Loucy (cell line): ENCODE measurements around the gene WNK1.

Experiments used
- EZH2phosphoT487 ChIP-seq: fragments of 200-600 bp; IDR thresholded peaks from 2 replicates; pipeline ENCODE4 v1.6.1; 2018; ENCODE audit warnings: antibody characterized with exemption, mild to moderate bottlenecking, moderate library complexity, borderline replicate concordance
- TF ChIP-seq, protein P1 (sequence below): fragments of 200-600 bp; sonication (generic); conservative IDR thresholded peaks from 2 replicates; pipeline ENCODE4 v1.5.1; 2014; ENCODE audit warnings: mild to moderate bottlenecking, antibody characterized with exemption, low read length

DNA sequence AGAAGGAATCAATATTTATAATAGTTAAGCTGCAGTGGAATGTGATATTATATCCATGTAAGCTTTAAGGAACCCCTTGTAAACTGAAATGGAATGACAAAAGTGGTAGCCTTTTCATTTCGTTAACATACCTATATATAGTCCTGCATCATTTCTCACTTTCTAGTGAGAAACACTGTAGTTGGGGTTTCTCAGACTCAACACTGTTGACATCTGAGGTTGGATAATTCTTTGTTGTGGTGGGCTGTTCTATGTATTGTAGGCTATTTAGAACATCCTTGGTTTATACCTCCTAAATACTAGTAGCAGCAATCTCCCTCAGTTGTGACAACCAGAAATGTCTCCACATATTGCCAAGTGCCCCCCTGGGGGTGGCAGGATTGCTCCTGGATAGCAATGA is 118.0 kb downstream of the WNK1 start:
- TF ChIP-seq, protein P1, sequence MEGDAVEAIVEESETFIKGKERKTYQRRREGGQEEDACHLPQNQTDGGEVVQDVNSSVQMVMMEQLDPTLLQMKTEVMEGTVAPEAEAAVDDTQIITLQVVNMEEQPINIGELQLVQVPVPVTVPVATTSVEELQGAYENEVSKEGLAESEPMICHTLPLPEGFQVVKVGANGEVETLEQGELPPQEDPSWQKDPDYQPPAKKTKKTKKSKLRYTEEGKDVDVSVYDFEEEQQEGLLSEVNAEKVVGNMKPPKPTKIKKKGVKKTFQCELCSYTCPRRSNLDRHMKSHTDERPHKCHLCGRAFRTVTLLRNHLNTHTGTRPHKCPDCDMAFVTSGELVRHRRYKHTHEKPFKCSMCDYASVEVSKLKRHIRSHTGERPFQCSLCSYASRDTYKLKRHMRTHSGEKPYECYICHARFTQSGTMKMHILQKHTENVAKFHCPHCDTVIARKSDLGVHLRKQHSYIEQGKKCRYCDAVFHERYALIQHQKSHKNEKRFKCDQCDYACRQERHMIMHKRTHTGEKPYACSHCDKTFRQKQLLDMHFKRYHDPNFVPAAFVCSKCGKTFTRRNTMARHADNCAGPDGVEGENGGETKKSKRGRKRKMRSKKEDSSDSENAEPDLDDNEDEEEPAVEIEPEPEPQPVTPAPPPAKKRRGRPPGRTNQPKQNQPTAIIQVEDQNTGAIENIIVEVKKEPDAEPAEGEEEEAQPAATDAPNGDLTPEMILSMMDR = no peak
- no peak for TF ChIP-seq EZH2phosphoT487
